Mammary epithelial cell (primary cell): ENCODE data around the gene UBE2J2.

Source experiments
- EZH2 ChIP-seq: IDR thresholded peaks from 2 replicates; pipeline ENCODE4 v1.6.1; 2012; ENCODE audit warnings: low read length, inconsistent platforms, borderline replicate concordance
- TF ChIP-seq, protein P1 (sequence below), 2 donors: IDR thresholded peaks in 1 of 2; conservative IDR thresholded peaks in 1 of 2; 2 replicates each; pipeline ENCODE4 v1.5.1; 2011 to 2012; ENCODE audit warnings: inconsistent platforms in 2 of 2, low read length in 2 of 2, mild to moderate bottlenecking in 2 of 2, control low read depth in 1 of 2, low read depth in 1 of 2; ENCODE audit not compliant: insufficient read depth in 1 of 2; ENCODE audit errors: extremely low read depth in 1 of 2

DNA sequence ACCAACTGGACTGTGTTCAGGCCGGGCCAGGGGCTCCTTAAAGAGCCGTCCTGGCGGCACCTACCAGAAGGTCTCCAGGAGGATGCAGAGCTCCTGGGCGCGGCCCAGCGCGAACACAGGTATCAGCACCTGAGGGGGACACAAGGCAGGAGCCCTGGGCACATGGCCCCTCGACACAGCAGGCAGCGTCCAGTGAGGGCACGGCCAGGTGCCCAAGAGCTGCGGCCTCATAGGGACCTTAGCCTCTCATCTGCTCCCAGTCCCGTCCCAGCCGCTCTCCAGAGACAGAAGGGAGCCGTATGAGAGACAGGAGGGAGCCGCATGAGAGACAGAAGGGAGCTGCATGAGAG, 40.6 kb upstream of the UBE2J2 start:
- TF ChIP-seq, protein P1, sequence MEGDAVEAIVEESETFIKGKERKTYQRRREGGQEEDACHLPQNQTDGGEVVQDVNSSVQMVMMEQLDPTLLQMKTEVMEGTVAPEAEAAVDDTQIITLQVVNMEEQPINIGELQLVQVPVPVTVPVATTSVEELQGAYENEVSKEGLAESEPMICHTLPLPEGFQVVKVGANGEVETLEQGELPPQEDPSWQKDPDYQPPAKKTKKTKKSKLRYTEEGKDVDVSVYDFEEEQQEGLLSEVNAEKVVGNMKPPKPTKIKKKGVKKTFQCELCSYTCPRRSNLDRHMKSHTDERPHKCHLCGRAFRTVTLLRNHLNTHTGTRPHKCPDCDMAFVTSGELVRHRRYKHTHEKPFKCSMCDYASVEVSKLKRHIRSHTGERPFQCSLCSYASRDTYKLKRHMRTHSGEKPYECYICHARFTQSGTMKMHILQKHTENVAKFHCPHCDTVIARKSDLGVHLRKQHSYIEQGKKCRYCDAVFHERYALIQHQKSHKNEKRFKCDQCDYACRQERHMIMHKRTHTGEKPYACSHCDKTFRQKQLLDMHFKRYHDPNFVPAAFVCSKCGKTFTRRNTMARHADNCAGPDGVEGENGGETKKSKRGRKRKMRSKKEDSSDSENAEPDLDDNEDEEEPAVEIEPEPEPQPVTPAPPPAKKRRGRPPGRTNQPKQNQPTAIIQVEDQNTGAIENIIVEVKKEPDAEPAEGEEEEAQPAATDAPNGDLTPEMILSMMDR (conservative IDR thresholded peaks at IDR 0.05 in 1 of 2, IDR thresholded peaks at IDR 0.05 in 1 of 2; ENCODE audit: extremely low read depth in 1 of 2, insufficient read depth in 1 of 2, low read depth in 1 of 2, low read length in 2 of 2) = no peak
- no peak for TF ChIP-seq EZH2
